ENCODE data around the gene EPM2A.

EPM2A gene

GRCh38 chr6:145588981-145589380, 146.3 kb downstream of the EPM2A start:
- no peak for DNase-seq

GRCh38 chr6:145587334-145587733, 148.0 kb downstream of the EPM2A start:
- DNase-seq, result no peak

GRCh38 chr6:145583753-145584152, 151.6 kb downstream of the EPM2A start:
- DNase-seq, result no peak

Measured in NCI-H2081 treated with DMSO at 0.1 percent for 48 hours (cell line).